ENCODE data around the gene SREK1IP1. TPM values are rescaled to one million over a fixed set of nuclear protein-coding genes. Genes with fewer than 3 reads are reported as not detected.

SREK1IP1 gene
- total RNA-seq, 1 experiment from 2014 or later = 25.5 TPM

GRCh38 chr5:64763948-64764503 lies 4.5 kb downstream of the SREK1IP1 start (continued):
- TF ChIP-seq, protein P1, sequence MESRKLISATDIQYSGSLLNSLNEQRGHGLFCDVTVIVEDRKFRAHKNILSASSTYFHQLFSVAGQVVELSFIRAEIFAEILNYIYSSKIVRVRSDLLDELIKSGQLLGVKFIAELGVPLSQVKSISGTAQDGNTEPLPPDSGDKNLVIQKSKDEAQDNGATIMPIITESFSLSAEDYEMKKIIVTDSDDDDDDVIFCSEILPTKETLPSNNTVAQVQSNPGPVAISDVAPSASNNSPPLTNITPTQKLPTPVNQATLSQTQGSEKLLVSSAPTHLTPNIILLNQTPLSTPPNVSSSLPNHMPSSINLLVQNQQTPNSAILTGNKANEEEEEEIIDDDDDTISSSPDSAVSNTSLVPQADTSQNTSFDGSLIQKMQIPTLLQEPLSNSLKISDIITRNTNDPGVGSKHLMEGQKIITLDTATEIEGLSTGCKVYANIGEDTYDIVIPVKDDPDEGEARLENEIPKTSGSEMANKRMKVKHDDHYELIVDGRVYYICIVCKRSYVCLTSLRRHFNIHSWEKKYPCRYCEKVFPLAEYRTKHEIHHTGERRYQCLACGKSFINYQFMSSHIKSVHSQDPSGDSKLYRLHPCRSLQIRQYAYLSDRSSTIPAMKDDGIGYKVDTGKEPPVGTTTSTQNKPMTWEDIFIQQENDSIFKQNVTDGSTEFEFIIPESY (IDR thresholded peaks at IDR 0.05; ENCODE audit: extremely low read depth, insufficient replicate concordance, low read length) = no peak
- TF ChIP-seq ZNF274 (IDR thresholded peaks at IDR 0.05; ENCODE audit: low read depth, low read length) (no peak), SRF (IDR thresholded peaks at IDR 0.05; ENCODE audit: low read depth) (no peak)

DNA sequence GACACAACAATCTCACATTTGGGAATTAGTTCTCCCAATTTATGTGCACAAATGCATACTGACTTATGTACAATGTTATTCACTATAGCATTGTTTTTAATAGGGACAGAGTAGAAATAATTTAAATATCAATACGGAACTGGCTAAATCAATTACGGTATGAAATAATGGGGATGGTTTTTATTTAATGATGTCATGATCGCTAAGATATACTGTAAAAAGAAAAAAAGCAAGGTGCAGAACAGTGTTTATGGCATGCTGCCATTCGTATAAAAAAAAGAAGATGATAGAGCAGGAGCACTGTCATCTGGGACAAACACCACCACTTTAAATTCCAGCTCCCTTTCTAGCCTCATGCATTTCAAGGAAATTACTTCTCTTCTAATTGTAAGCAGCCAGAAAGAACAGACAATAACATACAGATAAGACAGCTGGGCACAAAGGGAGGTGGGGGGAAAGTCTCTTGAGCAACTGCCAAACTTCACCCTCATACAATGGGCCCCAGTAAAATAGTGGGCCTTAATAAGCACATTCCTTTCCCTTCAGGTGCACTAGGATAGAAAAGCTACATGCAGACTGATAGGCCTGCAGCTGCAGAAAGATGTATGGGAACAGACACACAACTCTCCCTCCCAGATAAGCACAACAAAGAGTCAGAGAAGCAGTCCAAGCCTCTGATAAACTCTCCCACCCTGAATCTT lies 8.4 kb downstream of the SREK1IP1 start:
- no peaks in the 10 kb centered on the region for H3K36me3 ChIP-seq (ENCODE audit: control insufficient read depth in 1 of 2, insufficient read depth in 2 of 2, low read length in 2 of 2)
- DNase-seq (ENCODE audit: low read depth, low spot score) = no peak
- RAD21 ChIA-PET (ENCODE audit: low non-redundant PET in 1 of 2, low total read pairs in 2 of 2, uncharacterized antibody in 2 of 2, unreplicated experiment in 2 of 2) = no interaction called here
- H3K27me3 ChIP-seq (ENCODE audit: insufficient read depth, low read length) = no peaks in the 10 kb centered on the region
- no peak overlapping the region for H3K9ac ChIP-seq (ENCODE audit: low read length)
- H3K9me3 ChIP-seq (ENCODE audit: control insufficient read depth in 1 of 2, insufficient read depth in 1 of 2, low read depth in 1 of 2, low read length in 2 of 2) = no peaks in the 10 kb centered on the region
- no peak overlapping the region for H2AFZ ChIP-seq (ENCODE audit: low read depth, low read length, poor library complexity, severe bottlenecking)
- H3K4me2 ChIP-seq (ENCODE audit: low read length) = no peak overlapping the region
- ATAC-seq = no peak
- H4K20me1 ChIP-seq (ENCODE audit: insufficient read depth) = no peaks in the 10 kb centered on the region; the same call in 1 of the 2 replicates
- intact Hi-C loops (cut with micrococcal nuclease) = no loop called here
- peaks cover 94% of the 10 kb centered on the region for H3K79me2 ChIP-seq (ENCODE audit: insufficient read depth, low read length)
- no peak overlapping the region for H3K4me3 ChIP-seq (replicated peaks in 1 of 2; ENCODE audit: low read depth in 1 of 2, low read length in 2 of 2)
- no peak for TF ChIP-seq CTCF (IDR thresholded peaks at IDR 0.05 in 2 of 3, conservative IDR thresholded peaks at IDR 0.05 in 1 of 3; ENCODE audit: borderline replicate concordance in 1 of 3, insufficient read depth in 1 of 3, low read depth in 2 of 3, low read length in 2 of 3)
- TF ChIP-seq ZFX (IDR thresholded peaks at IDR 0.05) = no peak
- TF ChIP-seq, protein P2, sequence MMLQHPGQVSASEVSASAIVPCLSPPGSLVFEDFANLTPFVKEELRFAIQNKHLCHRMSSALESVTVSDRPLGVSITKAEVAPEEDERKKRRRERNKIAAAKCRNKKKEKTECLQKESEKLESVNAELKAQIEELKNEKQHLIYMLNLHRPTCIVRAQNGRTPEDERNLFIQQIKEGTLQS (IDR thresholded peaks at IDR 0.05) = no peak
- TF ChIP-seq SIN3A (IDR thresholded peaks at IDR 0.05; ENCODE audit: low read depth) = no peak
- H3K27ac ChIP-seq (ENCODE audit: low read depth, low read length) = no peak overlapping the region
- no peaks in the 10 kb centered on the region for H3K9me2 ChIP-seq (ENCODE audit: insufficient read depth)
- H3K4me1 ChIP-seq (ENCODE audit: control insufficient read depth in 1 of 2, insufficient read depth in 2 of 2, low read length in 2 of 2) = no peaks in the 10 kb centered on the region
- POLR2A ChIA-PET = no interaction called here
- BruUV-seq (replicated peaks) = no TSS peak
- CTCF ChIA-PET = no interaction called here
